T-helper 2 cell treated with Interferon-gamma antibody and Interleukin-4, amounts not matched to agents 5 μg/mL and 100 μg/mL, for 36 hours (primary cell): ENCODE results near the gene TOMM20.

ENCODE experiments used
- DNase-seq: peaks from one replicate; pipeline ENCODE4 v3.0.0; 2021; ENCODE audit warnings: low spot score
- H3K27ac Mint-ChIP-seq: one replicate; pipeline ENCODE4 v1.8.0; 2021; ENCODE audit warnings: mild to moderate bottlenecking, mixed read lengths
- H3K27me3 Mint-ChIP-seq: one replicate; pipeline ENCODE4 v1.8.0; 2021; ENCODE audit warnings: low read depth, mixed read lengths
- H3K36me3 Mint-ChIP-seq: one replicate; pipeline ENCODE4 v1.8.0; 2021; ENCODE audit warnings: low read depth, mixed read lengths
- H3K4me1 Mint-ChIP-seq: one replicate; pipeline ENCODE4 v1.8.0; 2021; ENCODE audit warnings: low read depth, mixed read lengths
- H3K4me3 Mint-ChIP-seq: one replicate; pipeline ENCODE4 v1.8.0; 2022; ENCODE audit warnings: mild to moderate bottlenecking, moderate library complexity, mixed read lengths
- H3K9me3 Mint-ChIP-seq: one replicate; pipeline ENCODE4 v1.8.0; 2021; ENCODE audit warnings: mixed read lengths

The TOMM20 gene

DNA sequence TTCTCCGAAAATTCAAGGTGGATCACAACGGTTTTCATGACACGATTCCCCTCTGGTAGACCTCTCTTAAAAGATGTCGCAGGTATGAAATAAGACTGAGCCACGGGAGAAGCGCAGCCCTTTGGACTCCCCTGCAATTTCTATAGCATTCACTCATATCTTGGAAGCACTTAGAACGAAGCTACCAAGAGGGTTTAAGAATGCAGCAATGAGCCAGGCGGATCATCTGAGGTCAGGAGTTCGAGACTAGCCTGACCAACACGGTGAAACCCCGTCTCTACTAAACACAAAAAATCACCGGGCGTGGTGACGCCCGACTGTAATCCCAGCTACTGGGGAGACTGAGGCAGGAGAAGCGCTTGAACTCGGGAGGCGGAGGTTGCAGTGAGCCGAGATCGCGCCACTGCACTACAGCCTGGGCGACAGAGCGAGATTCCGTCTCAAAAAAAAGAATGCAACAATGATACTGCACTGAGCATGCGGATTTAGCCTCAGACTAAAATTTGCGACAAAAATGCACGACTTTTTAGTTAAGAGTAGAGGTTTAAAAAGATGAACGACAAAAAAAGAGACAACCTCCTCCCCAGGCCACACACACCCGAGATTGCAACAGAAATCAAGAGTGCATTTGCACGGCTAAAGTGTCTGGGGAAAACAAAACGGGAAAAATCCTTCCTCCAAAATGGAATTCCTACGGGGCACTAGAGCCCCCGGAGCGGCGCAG is 743 bp downstream of the TOMM20 start:
- H3K4me1 Mint-ChIP-seq: peaks cover 39% of the 10 kb centered on the region
- no peaks in the 10 kb centered on the region for H3K27me3 Mint-ChIP-seq
- peaks cover 43% of the 10 kb centered on the region for H3K36me3 Mint-ChIP-seq
- no peak for DNase-seq
- H3K4me3 Mint-ChIP-seq: peak overlapping the region; percentile 98
- no peaks in the 10 kb centered on the region for H3K9me3 Mint-ChIP-seq
- peak overlapping the region; percentile 98 for H3K27ac Mint-ChIP-seq

DNA sequence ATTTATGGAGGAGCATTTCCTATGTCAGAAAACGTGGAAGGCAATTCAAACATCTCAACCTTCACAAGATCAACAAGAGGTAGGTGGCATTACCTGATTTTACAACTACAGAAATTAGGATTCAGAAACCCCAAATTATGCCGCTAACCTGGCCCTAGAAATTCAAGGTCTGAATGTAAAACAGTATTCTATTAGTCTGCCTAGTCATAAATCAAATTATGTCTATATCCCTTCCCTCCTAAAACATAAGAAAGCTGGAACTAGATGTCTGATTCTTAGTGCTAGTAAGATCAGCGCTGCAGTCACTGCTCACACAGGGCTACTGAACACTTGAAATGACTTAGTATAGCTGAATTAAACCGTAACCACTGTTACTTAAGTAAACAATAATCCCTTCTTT is 1.4 kb downstream of the TOMM20 start:
- H3K36me3 Mint-ChIP-seq: peaks cover 41% of the 10 kb centered on the region
- DNase-seq: no peak
- H3K27ac Mint-ChIP-seq: peak overlapping the region; percentile 53
- H3K27me3 Mint-ChIP-seq: no peaks in the 10 kb centered on the region
- peaks cover 38% of the 10 kb centered on the region for H3K4me1 Mint-ChIP-seq
- H3K9me3 Mint-ChIP-seq: no peaks in the 10 kb centered on the region
- peak overlapping the region; percentile 98 for H3K4me3 Mint-ChIP-seq

DNA sequence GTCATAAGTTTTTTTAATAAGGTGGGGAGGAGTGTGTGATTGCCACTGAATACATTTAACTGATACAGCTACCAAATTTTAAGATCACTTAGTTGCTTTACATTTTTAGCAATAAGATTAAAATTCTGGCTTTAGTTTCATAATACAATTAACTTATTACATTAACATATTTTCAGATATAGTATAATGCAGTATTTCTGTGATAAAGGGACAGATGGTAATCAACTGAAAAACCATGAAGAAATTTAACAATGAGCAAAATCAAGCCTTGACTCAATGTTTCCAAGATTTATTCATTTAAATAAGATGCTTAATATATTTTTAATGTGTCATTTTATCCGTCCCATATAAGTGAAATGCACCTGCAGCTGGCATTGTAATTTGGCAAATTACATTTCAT is 4.0 kb downstream of the TOMM20 start:
- peaks cover 40% of the 10 kb centered on the region for H3K4me1 Mint-ChIP-seq
- peaks cover 44% of the 10 kb centered on the region for H3K36me3 Mint-ChIP-seq

DNA sequence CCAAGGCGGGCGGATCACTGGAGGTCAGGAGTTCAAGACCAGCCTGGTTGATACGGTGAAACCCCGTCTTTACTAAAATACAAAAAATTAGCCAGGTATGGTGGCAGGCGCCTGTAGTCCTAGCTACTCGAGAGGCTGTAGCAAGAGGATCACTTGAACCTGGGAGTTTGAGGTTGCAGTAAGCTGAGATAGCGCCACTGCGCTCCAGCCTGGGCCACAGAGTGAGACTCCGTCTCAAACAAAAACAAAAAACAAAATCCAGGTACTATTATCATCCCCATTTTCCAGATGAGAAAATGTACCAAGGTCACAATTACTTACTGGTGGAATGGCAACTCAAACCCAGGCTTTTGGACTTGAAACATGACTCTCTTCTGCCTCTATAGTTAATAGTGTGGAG is 4.5 kb downstream of the TOMM20 start:
- peak overlapping the region; percentile 71 for H3K4me3 Mint-ChIP-seq
- H3K4me1 Mint-ChIP-seq: peaks cover 37% of the 10 kb centered on the region
- no peaks in the 10 kb centered on the region for H3K9me3 Mint-ChIP-seq
- DNase-seq: no peak
- peaks cover 50% of the 10 kb centered on the region for H3K36me3 Mint-ChIP-seq
- no peaks in the 10 kb centered on the region for H3K27me3 Mint-ChIP-seq
- peak overlapping the region; percentile 63 for H3K27ac Mint-ChIP-seq

More for the DNA sequence above, 4.0 kb downstream of the TOMM20 start:
- Mint-ChIP-seq H3K27me3 (no peaks in the 10 kb centered on the region), H3K4me3 (peak overlapping the region; percentile 71), H3K9me3 (no peaks in the 10 kb centered on the region), H3K27ac (peak overlapping the region; percentile 63)
- DNase-seq: no peak

DNA sequence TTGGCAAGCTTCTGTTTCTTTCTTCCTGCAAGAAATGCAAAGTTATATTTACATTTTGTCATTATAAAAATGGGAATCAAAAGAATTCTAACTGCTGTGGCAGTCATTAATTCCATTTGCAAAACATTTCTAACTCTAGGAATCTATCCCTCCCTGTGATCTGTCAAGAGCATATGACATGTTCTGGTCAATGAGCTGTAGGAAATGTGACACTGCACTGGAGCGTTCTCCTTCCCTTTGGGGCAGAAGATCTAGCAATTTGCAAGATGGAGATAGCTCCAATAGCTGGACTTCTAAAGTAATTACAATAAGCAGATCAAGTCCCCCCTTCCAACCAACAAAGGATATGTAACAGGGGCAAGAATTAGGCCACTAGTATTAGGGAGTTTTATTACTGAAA is 6.3 kb downstream of the TOMM20 start:
- Mint-ChIP-seq H3K36me3 (peaks cover 63% of the 10 kb centered on the region), H3K27me3 (no peaks in the 10 kb centered on the region), H3K9me3 (no peaks in the 10 kb centered on the region), H3K4me1 (peaks cover 31% of the 10 kb centered on the region), H3K27ac (no peak overlapping the region), H3K4me3 (no peak overlapping the region)
- DNase-seq: no peak

DNA sequence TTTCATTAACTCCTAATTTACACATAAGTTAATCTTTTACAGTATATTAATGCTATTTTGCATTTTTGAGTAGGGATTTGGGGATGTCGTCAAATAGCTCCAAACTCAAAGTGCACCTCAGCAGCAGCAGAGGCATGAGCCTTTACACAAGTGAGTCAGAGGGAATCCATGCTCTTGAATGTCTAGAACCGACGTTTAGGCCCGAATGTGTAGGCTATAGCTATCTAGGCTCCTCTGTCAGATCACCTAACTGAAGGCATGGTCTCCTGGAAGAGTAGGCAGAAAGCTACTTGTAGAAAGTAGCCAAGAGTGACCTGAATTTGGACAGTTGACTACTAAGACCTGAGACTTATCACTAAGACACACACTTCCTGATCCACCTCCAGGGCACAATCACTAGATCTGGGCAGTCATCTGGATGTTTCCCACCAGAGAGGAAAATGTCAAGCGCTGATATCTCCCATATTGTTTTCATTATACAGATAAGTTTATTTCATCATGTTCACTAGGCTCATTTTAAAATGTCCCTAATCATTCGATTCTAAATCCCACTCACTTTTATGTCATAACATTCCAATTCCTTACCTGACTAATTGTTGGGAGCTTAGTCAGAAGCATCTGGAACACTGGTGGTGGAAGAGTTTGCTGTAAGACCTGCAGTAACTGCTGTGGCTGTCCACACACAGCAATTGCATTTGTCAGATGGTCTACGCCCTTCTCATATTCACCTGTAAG is 15.3 kb downstream of the TOMM20 start:
- Mint-ChIP-seq H3K27ac (no peak overlapping the region), H3K4me3 (no peak overlapping the region), H3K27me3 (no peaks in the 10 kb centered on the region), H3K9me3 (no peaks in the 10 kb centered on the region), H3K36me3 (peaks cover 65% of the 10 kb centered on the region), H3K4me1 (peaks cover 5% of the 10 kb centered on the region)
- DNase-seq: no peak

DNA sequence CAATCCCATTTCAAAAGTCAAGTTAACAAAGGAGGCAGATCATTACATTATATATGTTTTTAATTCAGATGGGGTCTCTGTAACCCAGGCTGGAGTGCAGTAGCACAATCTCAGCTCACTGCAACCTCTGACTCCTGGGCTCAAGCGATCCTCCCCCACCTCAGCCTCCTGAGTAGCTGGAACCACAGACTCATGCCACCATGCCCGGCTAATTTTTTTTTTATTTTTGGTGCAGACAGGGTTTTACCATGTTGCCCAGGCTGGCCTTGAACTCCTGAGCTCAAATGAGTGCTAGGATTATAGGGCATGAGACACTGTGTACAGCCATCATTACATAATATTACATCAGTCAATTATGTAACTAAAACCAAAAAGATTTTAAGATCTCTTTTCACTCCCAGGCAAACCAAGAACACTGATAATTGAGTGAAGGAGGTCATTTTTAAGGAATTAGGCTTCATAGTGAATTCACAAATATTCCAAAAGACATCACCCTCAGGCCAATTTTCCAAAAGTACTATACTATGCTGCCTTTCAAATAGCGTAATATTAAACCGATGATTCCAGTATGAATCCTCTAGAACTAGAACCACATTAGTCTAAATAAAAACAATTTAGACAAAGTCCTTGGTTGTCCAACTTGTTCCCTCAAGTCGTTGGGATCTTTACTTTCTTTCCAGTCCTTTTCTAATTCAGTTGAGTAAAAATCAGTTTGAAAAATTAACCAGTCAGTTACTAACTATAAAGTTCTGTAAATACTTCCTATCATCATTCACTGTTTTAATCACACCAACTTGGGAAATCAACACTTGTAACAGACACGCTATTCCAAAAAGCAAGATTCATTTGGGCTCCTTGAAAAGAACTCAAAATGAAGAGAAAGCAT is 16.1 kb downstream of the TOMM20 start:
- H3K4me3 Mint-ChIP-seq: no peak overlapping the region
- peaks cover 5% of the 10 kb centered on the region for H3K4me1 Mint-ChIP-seq
- no peak for DNase-seq
- peaks cover 60% of the 10 kb centered on the region for H3K36me3 Mint-ChIP-seq
- H3K27me3 Mint-ChIP-seq: no peaks in the 10 kb centered on the region
- H3K9me3 Mint-ChIP-seq: no peaks in the 10 kb centered on the region
- no peak overlapping the region for H3K27ac Mint-ChIP-seq

DNA sequence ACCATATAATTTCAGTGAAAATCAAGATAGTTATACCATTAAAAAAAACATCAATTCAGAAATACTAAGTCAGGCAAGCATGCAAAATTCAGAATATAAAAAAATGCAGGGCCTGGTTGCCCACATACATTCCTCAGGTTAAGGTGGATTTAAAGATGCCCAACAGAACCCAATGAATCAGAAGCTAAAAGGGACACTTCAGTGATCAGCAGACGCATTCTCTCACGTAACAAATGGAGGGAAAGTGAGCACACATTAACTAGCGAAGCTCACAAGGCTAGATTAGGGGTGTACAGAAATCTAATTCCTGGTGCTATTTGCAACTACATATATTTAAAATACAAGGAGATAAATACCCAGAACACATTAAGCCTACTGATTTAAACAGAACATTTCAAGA is 17.5 kb downstream of the TOMM20 start:
- DNase-seq: no peak
- peaks cover 68% of the 10 kb centered on the region for H3K36me3 Mint-ChIP-seq
- peaks cover 11% of the 10 kb centered on the region for H3K4me1 Mint-ChIP-seq
- no peaks in the 10 kb centered on the region for H3K9me3 Mint-ChIP-seq
- H3K27me3 Mint-ChIP-seq: no peaks in the 10 kb centered on the region
- no peak overlapping the region for H3K27ac Mint-ChIP-seq
- H3K4me3 Mint-ChIP-seq: no peak overlapping the region

DNA sequence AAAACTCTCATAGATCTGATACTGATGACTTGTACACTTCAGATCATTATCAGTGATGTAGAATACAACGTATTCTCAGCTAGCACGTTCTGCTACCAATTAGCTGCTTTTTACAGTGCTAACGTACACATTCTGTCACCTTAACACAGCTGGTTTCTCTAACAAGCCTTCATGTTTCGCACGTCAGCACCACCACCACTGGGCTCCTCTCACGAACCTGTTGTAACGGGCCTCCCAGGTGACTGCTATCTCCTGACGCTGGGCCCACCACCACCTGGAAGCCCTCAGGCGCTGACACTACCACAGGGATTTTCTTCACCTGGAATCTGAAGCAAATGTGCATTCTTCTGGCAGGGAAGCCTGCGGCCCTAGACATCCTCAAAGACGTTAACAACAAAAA is 19.8 kb downstream of the TOMM20 start:
- H3K9me3 Mint-ChIP-seq: no peaks in the 10 kb centered on the region
- H3K36me3 Mint-ChIP-seq: peaks cover 54% of the 10 kb centered on the region
- no peak overlapping the region for H3K4me3 Mint-ChIP-seq
- no peak for DNase-seq
- H3K27ac Mint-ChIP-seq: no peak overlapping the region
- H3K27me3 Mint-ChIP-seq: no peaks in the 10 kb centered on the region
- peaks cover 24% of the 10 kb centered on the region for H3K4me1 Mint-ChIP-seq

DNA sequence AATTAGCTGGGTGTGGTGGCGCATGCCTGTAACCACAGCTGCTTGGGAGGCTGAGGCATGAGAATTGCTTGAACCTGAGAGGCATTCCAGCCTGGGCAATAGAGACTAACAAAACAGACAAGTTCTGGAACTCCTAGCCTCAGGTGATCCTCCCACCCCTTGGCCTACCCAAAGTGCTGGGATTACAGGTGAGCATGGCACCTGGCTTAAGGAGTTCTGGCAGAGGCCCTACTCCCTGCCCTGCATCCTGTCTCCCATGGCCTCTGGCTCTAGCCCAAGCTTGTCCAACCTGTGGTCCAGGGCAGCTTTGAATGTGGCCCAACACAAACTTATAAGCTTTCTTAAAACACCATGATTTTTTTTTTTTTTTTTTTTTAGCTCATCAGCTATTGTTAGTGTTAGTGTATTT is 20.4 kb downstream of the TOMM20 start:
- Mint-ChIP-seq H3K4me3 (no peak overlapping the region), H3K4me1 (peaks cover 26% of the 10 kb centered on the region), H3K27ac (no peak overlapping the region), H3K9me3 (no peaks in the 10 kb centered on the region), H3K36me3 (peaks cover 50% of the 10 kb centered on the region), H3K27me3 (no peaks in the 10 kb centered on the region)
- no peak for DNase-seq

DNA sequence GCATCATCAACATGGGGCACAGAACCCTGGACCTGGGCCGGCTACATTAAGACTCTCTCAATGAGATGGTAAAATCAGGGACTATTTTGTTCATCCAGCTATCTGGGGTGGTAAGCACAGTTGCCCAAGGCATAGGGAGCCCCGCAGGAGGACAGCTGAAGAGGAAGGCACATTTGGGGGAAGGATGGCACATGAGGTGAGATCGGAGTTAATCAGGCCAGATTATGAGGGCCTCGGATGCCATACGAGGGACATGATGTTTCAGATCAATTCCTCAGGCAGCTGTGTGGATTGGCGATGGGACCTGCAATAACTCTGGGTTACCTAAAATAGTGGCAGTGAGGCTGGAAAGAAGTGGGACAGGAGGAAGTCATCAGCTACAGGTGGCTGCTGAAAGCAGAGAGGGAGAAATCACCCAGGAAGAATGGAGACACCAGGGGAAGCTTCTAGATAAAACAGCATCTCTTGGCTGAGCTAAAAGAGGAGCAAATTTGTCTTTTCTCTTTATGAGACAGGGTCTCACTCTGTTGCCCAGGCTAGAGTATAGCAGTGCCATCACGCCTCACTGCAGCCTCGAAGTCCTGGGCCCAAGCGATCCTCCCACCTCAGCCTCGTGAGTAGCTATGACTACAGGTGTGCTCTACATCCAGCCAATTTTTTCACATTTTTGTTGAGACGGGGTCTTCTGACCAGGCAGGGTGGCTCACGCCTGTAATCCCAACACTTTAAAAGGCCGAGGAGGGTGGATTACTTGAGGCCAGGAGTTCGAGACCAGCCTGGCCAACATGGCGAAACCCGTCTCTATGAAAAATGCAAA is 21.1 kb downstream of the TOMM20 start:
- H3K4me1 Mint-ChIP-seq: peaks cover 28% of the 10 kb centered on the region
- DNase-seq: no peak
- no peak overlapping the region for H3K4me3 Mint-ChIP-seq
- no peaks in the 10 kb centered on the region for H3K27me3 Mint-ChIP-seq
- peak overlapping the region; percentile 3 for H3K27ac Mint-ChIP-seq
- no peaks in the 10 kb centered on the region for H3K9me3 Mint-ChIP-seq
- H3K36me3 Mint-ChIP-seq: peaks cover 44% of the 10 kb centered on the region

DNA sequence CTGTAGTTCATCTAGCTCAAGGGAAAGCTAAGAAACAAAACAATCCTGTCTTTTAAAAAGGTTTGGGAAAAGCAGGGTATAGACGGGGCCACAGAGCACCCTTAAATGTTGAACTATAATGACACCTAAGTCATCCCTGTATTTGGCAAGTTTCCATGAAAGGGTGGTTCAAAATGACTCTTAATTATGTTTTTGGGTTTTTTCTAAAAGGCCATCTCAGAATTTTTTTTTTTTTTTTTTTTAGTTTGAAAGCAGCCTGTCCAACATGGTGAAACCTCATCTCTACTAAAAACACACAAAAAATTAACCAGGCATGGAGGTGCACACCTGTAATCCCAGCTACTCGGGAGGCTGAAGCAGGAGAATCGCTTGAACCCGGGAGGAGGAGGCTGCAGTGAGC is 22.2 kb downstream of the TOMM20 start:
- H3K9me3 Mint-ChIP-seq: no peaks in the 10 kb centered on the region
- DNase-seq: no peak
- peaks cover 30% of the 10 kb centered on the region for H3K4me1 Mint-ChIP-seq

More for the DNA sequence above, 22.2 kb downstream of the TOMM20 start:
- H3K36me3 Mint-ChIP-seq: peaks cover 39% of the 10 kb centered on the region
- H3K27ac Mint-ChIP-seq: no peak overlapping the region
- no peaks in the 10 kb centered on the region for H3K27me3 Mint-ChIP-seq
- no peak overlapping the region for H3K4me3 Mint-ChIP-seq
